ENCODE measurements around the gene LRRFIP1.

The LRRFIP1 gene

GRCh38 chr2:237708961-237709360 lies 81.6 kb downstream of the LRRFIP1 start:
- Histone ChIP-seq H3K36me3 (ENCODE audit: control insufficient read depth, low read depth, low read length) (no peaks in the 10 kb centered on the region), H3K27me3 (ENCODE audit: control insufficient read depth, insufficient read depth, low read length) (no peaks in the 10 kb centered on the region), H3K4me3 (ENCODE audit: low read length) (no peak overlapping the region), H3K4me1 (ENCODE audit: control insufficient read depth, low read depth, low read length) (peaks cover 8% of the 10 kb centered on the region), H3K9me3 (ENCODE audit: control insufficient read depth, low read depth, low read length) (no peaks in the 10 kb centered on the region), H3K27ac (ENCODE audit: low read length) (no peak overlapping the region), H3K9ac (ENCODE audit: low read length) (no peak overlapping the region)

- peaks cover 25% of the 10 kb centered on the region for H3K4me1 ChIP-seq (ENCODE audit: control insufficient read depth, low read depth, low read length)
- H3K9ac ChIP-seq (ENCODE audit: low read length), result no peak overlapping the region
- H3K9me3 ChIP-seq (ENCODE audit: control insufficient read depth, low read depth, low read length), result no peaks in the 10 kb centered on the region
- no peaks in the 10 kb centered on the region for H3K36me3 ChIP-seq (ENCODE audit: control insufficient read depth, low read depth, low read length)
- no peaks in the 10 kb centered on the region for H3K27me3 ChIP-seq (ENCODE audit: control insufficient read depth, insufficient read depth, low read length)
- H3K27ac ChIP-seq (ENCODE audit: low read length), result no peak overlapping the region
- no peak overlapping the region for H3K4me3 ChIP-seq (ENCODE audit: low read length)
Measured at GRCh38 chr2:237711458-237712150, 84.2 kb downstream of the LRRFIP1 start.

GRCh38 chr2:237712477-237713377 lies 85.3 kb downstream of the LRRFIP1 start:
- H3K27me3 ChIP-seq (ENCODE audit: control insufficient read depth, insufficient read depth, low read length), result no peaks in the 10 kb centered on the region
- H3K36me3 ChIP-seq (ENCODE audit: control insufficient read depth, low read depth, low read length), result no peaks in the 10 kb centered on the region
- H3K27ac ChIP-seq (ENCODE audit: low read length), result no peak overlapping the region
- H3K4me3 ChIP-seq (ENCODE audit: low read length), result no peak overlapping the region
- H3K4me1 ChIP-seq (ENCODE audit: control insufficient read depth, low read depth, low read length), result peaks cover 25% of the 10 kb centered on the region
- no peak overlapping the region for H3K9ac ChIP-seq (ENCODE audit: low read length)
- H3K9me3 ChIP-seq (ENCODE audit: control insufficient read depth, low read depth, low read length), result no peaks in the 10 kb centered on the region

- H3K27ac ChIP-seq (ENCODE audit: low read length), result no peak overlapping the region
- H3K4me3 ChIP-seq (ENCODE audit: low read length), result peak overlapping the region; percentile 0
- H3K9me3 ChIP-seq (ENCODE audit: control insufficient read depth, low read depth, low read length), result no peaks in the 10 kb centered on the region
- H3K4me1 ChIP-seq (ENCODE audit: control insufficient read depth, low read depth, low read length), result peaks cover 25% of the 10 kb centered on the region
- no peaks in the 10 kb centered on the region for H3K27me3 ChIP-seq (ENCODE audit: control insufficient read depth, insufficient read depth, low read length)
- no peak overlapping the region for H3K9ac ChIP-seq (ENCODE audit: low read length)
- no peaks in the 10 kb centered on the region for H3K36me3 ChIP-seq (ENCODE audit: control insufficient read depth, low read depth, low read length)
Measured at GRCh38 chr2:237714690-237715458, 87.5 kb downstream of the LRRFIP1 start.

GRCh38 chr2:237715459-237715947 lies 88.1 kb downstream of the LRRFIP1 start:
- no peak overlapping the region for H3K9ac ChIP-seq (ENCODE audit: low read length)
- H3K36me3 ChIP-seq (ENCODE audit: control insufficient read depth, low read depth, low read length), result no peaks in the 10 kb centered on the region
- no peak overlapping the region for H3K27ac ChIP-seq (ENCODE audit: low read length)
- H3K27me3 ChIP-seq (ENCODE audit: control insufficient read depth, insufficient read depth, low read length), result no peaks in the 10 kb centered on the region
- H3K9me3 ChIP-seq (ENCODE audit: control insufficient read depth, low read depth, low read length), result no peaks in the 10 kb centered on the region
- H3K4me3 ChIP-seq (ENCODE audit: low read length), result peak overlapping the region; percentile 0
- H3K4me1 ChIP-seq (ENCODE audit: control insufficient read depth, low read depth, low read length), result peaks cover 25% of the 10 kb centered on the region

- H3K9ac ChIP-seq (ENCODE audit: low read length), result no peak overlapping the region
- H3K4me1 ChIP-seq (ENCODE audit: control insufficient read depth, low read depth, low read length), result peaks cover 25% of the 10 kb centered on the region
- no peaks in the 10 kb centered on the region for H3K36me3 ChIP-seq (ENCODE audit: control insufficient read depth, low read depth, low read length)
- H3K27me3 ChIP-seq (ENCODE audit: control insufficient read depth, insufficient read depth, low read length), result no peaks in the 10 kb centered on the region
- H3K27ac ChIP-seq (ENCODE audit: low read length), result no peak overlapping the region
- H3K4me3 ChIP-seq (ENCODE audit: low read length), result no peak overlapping the region
- H3K9me3 ChIP-seq (ENCODE audit: control insufficient read depth, low read depth, low read length), result no peaks in the 10 kb centered on the region
Measured at GRCh38 chr2:237716011-237716410, 88.6 kb downstream of the LRRFIP1 start.

GRCh38 chr2:237717366-237718276 lies 90.2 kb downstream of the LRRFIP1 start:
- Histone ChIP-seq H3K9ac (ENCODE audit: low read length) (no peak overlapping the region), H3K27ac (ENCODE audit: low read length) (no peak overlapping the region), H3K36me3 (ENCODE audit: control insufficient read depth, low read depth, low read length) (no peaks in the 10 kb centered on the region), H3K27me3 (ENCODE audit: control insufficient read depth, insufficient read depth, low read length) (no peaks in the 10 kb centered on the region), H3K4me1 (ENCODE audit: control insufficient read depth, low read depth, low read length) (peaks cover 25% of the 10 kb centered on the region), H3K4me3 (ENCODE audit: low read length) (no peak overlapping the region), H3K9me3 (ENCODE audit: control insufficient read depth, low read depth, low read length) (no peaks in the 10 kb centered on the region)

GRCh38 chr2:237718277-237718634 lies 90.9 kb downstream of the LRRFIP1 start:
- no peaks in the 10 kb centered on the region for H3K9me3 ChIP-seq (ENCODE audit: control insufficient read depth, low read depth, low read length)
- no peak overlapping the region for H3K4me3 ChIP-seq (ENCODE audit: low read length)
- no peaks in the 10 kb centered on the region for H3K27me3 ChIP-seq (ENCODE audit: control insufficient read depth, insufficient read depth, low read length)
- no peak overlapping the region for H3K27ac ChIP-seq (ENCODE audit: low read length)
- H3K9ac ChIP-seq (ENCODE audit: low read length), result no peak overlapping the region
- H3K4me1 ChIP-seq (ENCODE audit: control insufficient read depth, low read depth, low read length), result peaks cover 18% of the 10 kb centered on the region
- H3K36me3 ChIP-seq (ENCODE audit: control insufficient read depth, low read depth, low read length), result no peaks in the 10 kb centered on the region

GRCh38 chr2:237720444-237720843 lies 93.1 kb downstream of the LRRFIP1 start:
- no peaks in the 10 kb centered on the region for H3K9me3 ChIP-seq (ENCODE audit: control insufficient read depth, low read depth, low read length)
- no peak overlapping the region for H3K4me3 ChIP-seq (ENCODE audit: low read length)
- no peak overlapping the region for H3K27ac ChIP-seq (ENCODE audit: low read length)
- no peaks in the 10 kb centered on the region for H3K27me3 ChIP-seq (ENCODE audit: control insufficient read depth, insufficient read depth, low read length)
- peaks cover 13% of the 10 kb centered on the region for H3K4me1 ChIP-seq (ENCODE audit: control insufficient read depth, low read depth, low read length)
- no peak overlapping the region for H3K9ac ChIP-seq (ENCODE audit: low read length)
- H3K36me3 ChIP-seq (ENCODE audit: control insufficient read depth, low read depth, low read length), result no peaks in the 10 kb centered on the region

GRCh38 chr2:237720957-237721356 lies 93.6 kb downstream of the LRRFIP1 start:
- Histone ChIP-seq H3K4me1 (ENCODE audit: control insufficient read depth, low read depth, low read length) (peaks cover 9% of the 10 kb centered on the region), H3K9me3 (ENCODE audit: control insufficient read depth, low read depth, low read length) (no peaks in the 10 kb centered on the region), H3K27me3 (ENCODE audit: control insufficient read depth, insufficient read depth, low read length) (no peaks in the 10 kb centered on the region), H3K9ac (ENCODE audit: low read length) (no peak overlapping the region), H3K36me3 (ENCODE audit: control insufficient read depth, low read depth, low read length) (no peaks in the 10 kb centered on the region), H3K4me3 (ENCODE audit: low read length) (no peak overlapping the region), H3K27ac (ENCODE audit: low read length) (no peak overlapping the region)

Data from iPS-18a (cell line).